ENCODE data around the gene ROBO1.

The ROBO1 gene

GRCh38 chr3:78990156-78990555 is 777.6 kb downstream of the ROBO1 start:
- DNase-seq: no peak
- no peak for TF ChIP-seq POLR2A (IDR thresholded peaks at IDR 0.05; ENCODE audit: low read length)
- TF ChIP-seq GATA1 (IDR thresholded peaks at IDR 0.05; ENCODE audit: low read depth, low read length): no peak

- TF ChIP-seq GATA1 (IDR thresholded peaks at IDR 0.05; ENCODE audit: low read depth, low read length): no peak
- TF ChIP-seq POLR2A (IDR thresholded peaks at IDR 0.05; ENCODE audit: low read length): no peak
These were observed 779.5 kb downstream of the ROBO1 start for GRCh38 chr3:78988324-78988723.

GRCh38 chr3:78986416-78987101 is 781.2 kb downstream of the ROBO1 start:
- DNase-seq: no peak
- TF ChIP-seq POLR2A (IDR thresholded peaks at IDR 0.05; ENCODE audit: low read length) (no peak), GATA1 (IDR thresholded peaks at IDR 0.05; ENCODE audit: low read depth, low read length) (no peak)

More at GRCh38 chr3:78988324-78988723, 779.5 kb downstream of the ROBO1 start:
- DNase-seq: peak in 1 of 2 experiments; percentile 1

- TF ChIP-seq POLR2A (IDR thresholded peaks at IDR 0.05; ENCODE audit: low read length) (no peak), GATA1 (IDR thresholded peaks at IDR 0.05; ENCODE audit: low read depth, low read length) (no peak)
- DNase-seq: no peak
These were observed 781.8 kb downstream of the ROBO1 start for GRCh38 chr3:78985981-78986380.

GRCh38 chr3:78979028-78979427 is 788.8 kb downstream of the ROBO1 start:
- no peak for TF ChIP-seq POLR2A (IDR thresholded peaks at IDR 0.05; ENCODE audit: low read length)
- TF ChIP-seq GATA1 (IDR thresholded peaks at IDR 0.05; ENCODE audit: low read depth, low read length): no peak

GRCh38 chr3:78978037-78978436 is 789.8 kb downstream of the ROBO1 start:
- DNase-seq: no peak

More at GRCh38 chr3:78979028-78979427, 788.8 kb downstream of the ROBO1 start:
- DNase-seq: no peak

GRCh38 chr3:78977073-78977472 is 790.7 kb downstream of the ROBO1 start:
- TF ChIP-seq POLR2A (IDR thresholded peaks at IDR 0.05; ENCODE audit: low read length) (no peak), GATA1 (IDR thresholded peaks at IDR 0.05; ENCODE audit: low read depth, low read length) (no peak)
- DNase-seq: no peak

More at GRCh38 chr3:78978037-78978436, 789.8 kb downstream of the ROBO1 start:
- no peak for TF ChIP-seq POLR2A (IDR thresholded peaks at IDR 0.05; ENCODE audit: low read length)
- TF ChIP-seq GATA1 (IDR thresholded peaks at IDR 0.05; ENCODE audit: low read depth, low read length): no peak

GRCh38 chr3:78976200-78976599 is 791.6 kb downstream of the ROBO1 start:
- TF ChIP-seq GATA1 (IDR thresholded peaks at IDR 0.05; ENCODE audit: low read depth, low read length) (no peak), POLR2A (IDR thresholded peaks at IDR 0.05; ENCODE audit: low read length) (no peak)
- DNase-seq: no peak

GRCh38 chr3:78974181-78974790 is 793.5 kb downstream of the ROBO1 start:
- no peak for DNase-seq
- TF ChIP-seq GATA1 (IDR thresholded peaks at IDR 0.05; ENCODE audit: low read depth, low read length) (no peak), POLR2A (IDR thresholded peaks at IDR 0.05; ENCODE audit: low read length) (no peak)

GRCh38 chr3:78972617-78973301 is 795.0 kb downstream of the ROBO1 start:
- no peak for DNase-seq
- TF ChIP-seq GATA1 (IDR thresholded peaks at IDR 0.05; ENCODE audit: low read depth, low read length) (no peak), POLR2A (IDR thresholded peaks at IDR 0.05; ENCODE audit: low read length) (no peak)

- TF ChIP-seq GATA1 (IDR thresholded peaks at IDR 0.05; ENCODE audit: low read depth, low read length): no peak
- no peak for TF ChIP-seq POLR2A (IDR thresholded peaks at IDR 0.05; ENCODE audit: low read length)
These were observed 797.1 kb downstream of the ROBO1 start for GRCh38 chr3:78970656-78971055.

GRCh38 chr3:78969483-78969882 is 798.3 kb downstream of the ROBO1 start:
- no peak for TF ChIP-seq GATA1 (IDR thresholded peaks at IDR 0.05; ENCODE audit: low read depth, low read length)
- no peak for TF ChIP-seq POLR2A (IDR thresholded peaks at IDR 0.05; ENCODE audit: low read length)
- DNase-seq: no peak

More at GRCh38 chr3:78970656-78971055, 797.1 kb downstream of the ROBO1 start:
- DNase-seq: no peak

- no peak for DNase-seq
- no peak for TF ChIP-seq POLR2A (IDR thresholded peaks at IDR 0.05; ENCODE audit: low read length)
- no peak for TF ChIP-seq GATA1 (IDR thresholded peaks at IDR 0.05; ENCODE audit: low read depth, low read length)
These were observed 800.7 kb downstream of the ROBO1 start for GRCh38 chr3:78967061-78967460.

GRCh38 chr3:78963771-78964170 is 804.0 kb downstream of the ROBO1 start:
- TF ChIP-seq POLR2A (IDR thresholded peaks at IDR 0.05; ENCODE audit: low read length): no peak
- no peak for TF ChIP-seq GATA1 (IDR thresholded peaks at IDR 0.05; ENCODE audit: low read depth, low read length)
- DNase-seq: no peak
